Measurements from ENCODE around the gene SEPTIN1. TPM values are rescaled to one million over a fixed set of nuclear protein-coding genes. Genes with fewer than 3 reads are reported as not detected.

SEPTIN1 gene
- total RNA-seq, 2 donors from 2014 or later: 0.26 to 0.33 TPM

DNA sequence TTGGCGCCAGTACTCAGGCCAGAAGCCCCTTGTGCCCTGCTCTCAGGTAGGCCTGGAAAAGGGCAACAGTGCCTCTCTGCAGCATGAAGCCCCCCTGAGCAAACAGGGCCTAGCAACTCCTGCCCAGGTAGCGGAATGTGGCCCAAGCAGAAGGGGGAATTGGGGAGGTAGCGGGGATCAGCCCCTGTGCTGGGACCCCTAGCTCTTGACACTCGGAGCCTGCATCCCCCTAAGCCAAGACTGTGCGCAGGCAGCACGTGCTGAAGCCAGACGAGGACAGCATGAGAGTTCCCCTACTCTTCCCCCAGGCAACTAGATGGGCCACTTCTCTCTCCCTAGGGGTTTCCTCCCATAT is 26.4 kb downstream of the SEPTIN1 start:
- peaks cover 0 to 5% of the 10 kb centered on the region in 2 donors for H3K36me3 ChIP-seq (replicated peaks in 1 of 2; ENCODE audit: insufficient read depth in 1 of 2, low read depth in 2 of 2)
- 22 to 48% methylated on average over 1 to 7 of the region's 7 CpGs for WGBS, 2 donors
- TF ChIP-seq, protein P1, sequence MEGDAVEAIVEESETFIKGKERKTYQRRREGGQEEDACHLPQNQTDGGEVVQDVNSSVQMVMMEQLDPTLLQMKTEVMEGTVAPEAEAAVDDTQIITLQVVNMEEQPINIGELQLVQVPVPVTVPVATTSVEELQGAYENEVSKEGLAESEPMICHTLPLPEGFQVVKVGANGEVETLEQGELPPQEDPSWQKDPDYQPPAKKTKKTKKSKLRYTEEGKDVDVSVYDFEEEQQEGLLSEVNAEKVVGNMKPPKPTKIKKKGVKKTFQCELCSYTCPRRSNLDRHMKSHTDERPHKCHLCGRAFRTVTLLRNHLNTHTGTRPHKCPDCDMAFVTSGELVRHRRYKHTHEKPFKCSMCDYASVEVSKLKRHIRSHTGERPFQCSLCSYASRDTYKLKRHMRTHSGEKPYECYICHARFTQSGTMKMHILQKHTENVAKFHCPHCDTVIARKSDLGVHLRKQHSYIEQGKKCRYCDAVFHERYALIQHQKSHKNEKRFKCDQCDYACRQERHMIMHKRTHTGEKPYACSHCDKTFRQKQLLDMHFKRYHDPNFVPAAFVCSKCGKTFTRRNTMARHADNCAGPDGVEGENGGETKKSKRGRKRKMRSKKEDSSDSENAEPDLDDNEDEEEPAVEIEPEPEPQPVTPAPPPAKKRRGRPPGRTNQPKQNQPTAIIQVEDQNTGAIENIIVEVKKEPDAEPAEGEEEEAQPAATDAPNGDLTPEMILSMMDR (IDR thresholded peaks at IDR 0.05): no peak
- TF ChIP-seq POLR2A (IDR thresholded peaks at IDR 0.05): no peak
- no peaks in the 10 kb centered on the region for H3K9me3 ChIP-seq
- H3K27ac ChIP-seq: peak overlapping the region; percentile 84 to 97 (median 91)
- no peak for ATAC-seq
- no peak for DNase-seq
- H3K4me3 ChIP-seq: no peak overlapping the region
- intact Hi-C loops (cut with DNase I): no loop called here
- H3K27me3 ChIP-seq: no peaks in the 10 kb centered on the region
- H3K4me1 ChIP-seq: peaks cover 52% of the 10 kb centered on the region

DNA sequence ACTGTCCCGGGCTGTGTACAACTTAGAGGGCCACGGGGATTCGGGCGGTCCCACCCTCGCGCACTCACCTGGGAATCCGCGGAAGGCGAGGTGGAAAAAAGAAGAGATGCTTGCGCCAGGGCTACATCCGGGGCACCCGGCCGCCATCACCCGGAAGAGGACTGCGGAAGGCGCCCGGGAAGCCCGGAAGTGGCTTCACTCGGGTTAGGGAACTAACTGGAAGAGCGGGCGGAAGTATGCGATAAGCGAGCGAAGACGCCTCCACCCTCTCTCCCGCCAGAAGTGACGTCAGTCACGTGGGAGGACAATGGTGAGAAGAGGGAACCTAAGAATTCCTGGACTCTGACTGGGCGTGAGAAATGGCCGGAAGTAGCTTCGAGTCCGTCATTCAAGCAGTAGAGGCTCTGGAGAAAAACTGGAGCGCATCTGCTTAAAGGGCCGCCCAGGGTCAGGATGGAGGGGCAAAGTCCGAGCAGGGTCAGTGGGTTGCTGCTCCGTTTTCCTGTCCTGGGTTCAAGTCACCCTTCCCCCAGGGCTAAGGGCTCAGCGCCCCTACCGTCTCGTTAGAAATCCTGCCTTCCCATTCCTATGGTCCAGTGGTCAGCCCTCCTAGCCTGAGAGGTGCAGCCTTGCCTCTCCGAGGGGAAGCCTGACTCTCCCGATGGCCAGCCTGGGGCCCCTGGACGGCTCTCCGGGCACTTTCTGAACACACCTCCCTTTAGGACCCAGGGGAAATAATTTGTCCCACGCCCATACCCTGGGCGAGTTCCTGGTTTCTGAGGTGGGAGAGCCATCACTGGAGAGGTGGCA is 27.0 kb downstream of the SEPTIN1 start, which contains the start of gene CD2BP2:
Gene CD2BP2, minus strand, starts transcription at position 165 of the 810 bp plus-strand sequence. CDS start 627 bp downstream, outside the sequence.
- DNase-seq: peak; percentile 95 to 98 (median 96)
- Histone ChIP-seq H3K9me3 (no peaks in the 10 kb centered on the region), H3K27ac (peak within 1 kb of the TSS; percentile 84 to 97 (median 91)), H3K36me3 (replicated peaks in 1 of 2; ENCODE audit: insufficient read depth in 1 of 2, low read depth in 2 of 2) (peaks cover 0 to 5% of the 10 kb centered on the region in 2 donors), H3K4me3 (peak within 1 kb of the TSS; percentile 65 to 82), H3K27me3 (no peaks in the 10 kb centered on the region), H3K4me1 (peaks cover 52% of the 10 kb centered on the region)
- intact Hi-C loops (cut with DNase I): no loop called here
- peak; percentile 91 for ATAC-seq
- peak in 2 of 3 donors; percentile 62 to 63 for TF ChIP-seq POLR2A (IDR thresholded peaks at IDR 0.05)
- TF ChIP-seq, protein P1 (IDR thresholded peaks at IDR 0.05): no peak
- WGBS, 2 donors: 0% methylated on average over 18 to 45 of the region's 45 CpGs

DNA sequence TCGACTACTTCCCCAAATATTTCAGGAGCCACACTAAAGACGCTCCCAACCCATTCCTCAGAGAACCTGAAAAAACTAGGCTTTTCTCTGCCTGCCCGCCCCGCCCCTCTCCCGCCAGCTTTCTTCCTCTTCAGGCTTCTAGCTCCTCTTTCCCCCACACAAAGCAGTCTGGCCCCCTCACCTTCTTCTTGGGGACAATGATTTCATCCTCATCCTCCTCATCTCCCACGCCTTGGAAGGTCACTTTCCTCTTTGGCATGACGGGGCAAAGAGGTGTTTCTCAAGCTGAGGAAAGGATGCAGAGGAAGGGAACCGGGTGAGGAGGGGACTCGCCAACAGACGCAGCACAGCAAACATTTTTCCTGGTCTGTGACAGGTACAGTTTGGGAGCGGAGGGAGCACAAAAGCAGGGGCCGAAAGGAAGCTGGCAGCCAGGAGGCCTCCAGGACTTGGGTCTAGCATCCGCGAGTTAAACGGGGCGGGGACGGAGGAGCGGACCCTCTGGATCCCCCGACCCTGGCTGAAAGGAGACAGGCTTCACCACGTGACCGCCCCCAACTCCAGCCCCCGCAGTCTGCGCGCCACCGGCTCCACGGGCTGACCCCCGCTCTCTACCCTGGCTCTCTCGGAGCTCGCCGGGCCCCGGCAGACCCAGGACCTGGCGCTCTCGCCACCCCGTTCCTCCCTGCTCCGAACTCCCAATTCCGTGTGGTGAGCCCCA is 27.8 kb downstream of the SEPTIN1 start:
- TF ChIP-seq, protein P1 (IDR thresholded peaks at IDR 0.05): no peak
- no peak for TF ChIP-seq POLR2A (IDR thresholded peaks at IDR 0.05)
- H3K36me3 ChIP-seq (replicated peaks in 1 of 2; ENCODE audit: insufficient read depth in 1 of 2, low read depth in 2 of 2): peaks cover 0 to 5% of the 10 kb centered on the region in 2 donors
- 3 to 7% methylated on average over 20 to 33 of the region's 36 CpGs for WGBS, 2 donors
- H3K9me3 ChIP-seq: no peaks in the 10 kb centered on the region
- intact Hi-C loops (cut with DNase I): no loop called here
- peak; percentile 17 for ATAC-seq
- H3K27ac ChIP-seq: peak overlapping the region; percentile 84 to 97 (median 88)
- peak overlapping the region; percentile 65 to 82 for H3K4me3 ChIP-seq
- H3K27me3 ChIP-seq: no peaks in the 10 kb centered on the region
- peaks cover 52% of the 10 kb centered on the region for H3K4me1 ChIP-seq
- DNase-seq: peak in 1 of 4 donors; percentile 25

DNA sequence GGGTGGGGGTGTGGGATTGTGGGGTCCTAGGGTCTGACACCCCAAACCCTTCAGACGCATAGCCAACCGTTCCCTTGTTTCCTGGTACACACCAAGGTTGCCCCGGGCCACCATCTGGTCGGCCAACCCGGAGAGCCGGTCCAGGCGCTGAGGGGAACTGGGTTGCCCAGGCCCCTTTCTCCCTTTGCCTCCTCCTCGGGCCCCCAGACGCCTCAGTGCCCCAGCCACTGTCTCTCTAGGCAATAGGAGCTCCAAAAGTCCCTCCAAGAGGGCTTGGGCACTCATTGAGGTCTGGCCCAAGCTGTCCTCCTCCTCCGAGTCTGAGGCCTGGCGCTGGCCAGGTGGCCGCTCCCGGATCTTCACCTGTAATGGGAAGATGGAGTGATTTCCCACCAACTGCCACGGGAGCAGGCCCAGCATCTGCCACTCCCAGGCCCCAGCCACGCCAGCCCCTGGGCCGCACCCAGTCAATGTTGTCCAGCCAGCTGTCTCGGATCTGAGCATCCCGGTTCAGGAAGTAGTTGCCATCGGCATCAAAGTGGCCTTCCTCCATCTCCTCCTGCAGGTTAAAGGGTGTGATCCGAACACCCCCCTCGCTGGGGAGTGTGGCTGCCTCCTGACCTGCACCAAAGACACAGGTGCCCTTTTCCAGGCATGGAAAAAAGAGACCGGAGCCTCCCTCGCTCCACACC is 28.8 kb downstream of the SEPTIN1 start:
- peaks cover 52% of the 10 kb centered on the region for H3K4me1 ChIP-seq
- intact Hi-C loops (cut with DNase I): no loop called here
- no peaks in the 10 kb centered on the region for H3K27me3 ChIP-seq
- H3K27ac ChIP-seq: peak overlapping the region in 3 of 4 donors; percentile 84 to 97 (median 90)
- TF ChIP-seq, protein P1 (IDR thresholded peaks at IDR 0.05): no peak
- no peak for TF ChIP-seq POLR2A (IDR thresholded peaks at IDR 0.05)
- H3K9me3 ChIP-seq: no peaks in the 10 kb centered on the region
- H3K36me3 ChIP-seq (replicated peaks in 1 of 2; ENCODE audit: insufficient read depth in 1 of 2, low read depth in 2 of 2): peaks cover 0 to 2% of the 10 kb centered on the region in 2 donors
- ATAC-seq (no peak), DNase-seq (no peak)
- H3K4me3 ChIP-seq: no peak overlapping the region
- WGBS, 2 donors: 87 to 90% methylated on average over 15 to 18 of the region's 23 CpGs
